ENCODE data around the gene CTSC.

The CTSC gene

DNA sequence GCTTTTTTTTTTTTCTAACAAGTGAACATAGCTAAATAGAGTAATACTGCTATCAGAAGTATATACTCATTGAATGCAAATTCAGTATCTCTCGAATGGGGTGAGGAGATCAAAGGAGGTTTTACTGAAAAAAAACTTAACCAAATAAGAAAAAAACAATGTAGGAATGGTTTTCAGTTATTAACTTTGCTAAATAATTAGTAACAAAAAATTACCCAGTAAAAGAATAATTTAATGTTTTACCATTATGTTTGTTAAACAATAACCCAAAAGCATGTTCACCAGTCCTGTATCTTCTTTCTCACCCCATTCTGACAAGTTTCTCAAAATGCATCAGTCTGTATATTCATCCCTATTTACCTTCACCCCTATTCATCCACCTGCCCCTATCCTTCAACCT lies 22.6 kb upstream of the CTSC start:
- TF ChIP-seq, protein P1, sequence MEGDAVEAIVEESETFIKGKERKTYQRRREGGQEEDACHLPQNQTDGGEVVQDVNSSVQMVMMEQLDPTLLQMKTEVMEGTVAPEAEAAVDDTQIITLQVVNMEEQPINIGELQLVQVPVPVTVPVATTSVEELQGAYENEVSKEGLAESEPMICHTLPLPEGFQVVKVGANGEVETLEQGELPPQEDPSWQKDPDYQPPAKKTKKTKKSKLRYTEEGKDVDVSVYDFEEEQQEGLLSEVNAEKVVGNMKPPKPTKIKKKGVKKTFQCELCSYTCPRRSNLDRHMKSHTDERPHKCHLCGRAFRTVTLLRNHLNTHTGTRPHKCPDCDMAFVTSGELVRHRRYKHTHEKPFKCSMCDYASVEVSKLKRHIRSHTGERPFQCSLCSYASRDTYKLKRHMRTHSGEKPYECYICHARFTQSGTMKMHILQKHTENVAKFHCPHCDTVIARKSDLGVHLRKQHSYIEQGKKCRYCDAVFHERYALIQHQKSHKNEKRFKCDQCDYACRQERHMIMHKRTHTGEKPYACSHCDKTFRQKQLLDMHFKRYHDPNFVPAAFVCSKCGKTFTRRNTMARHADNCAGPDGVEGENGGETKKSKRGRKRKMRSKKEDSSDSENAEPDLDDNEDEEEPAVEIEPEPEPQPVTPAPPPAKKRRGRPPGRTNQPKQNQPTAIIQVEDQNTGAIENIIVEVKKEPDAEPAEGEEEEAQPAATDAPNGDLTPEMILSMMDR (IDR thresholded peaks at IDR 0.05; ENCODE audit: insufficient read depth, missing control alignments), result no peak
- no peak for FAIRE-seq
- no peak for DNase-seq (ENCODE audit: insufficient read length, low spot score)

DNA sequence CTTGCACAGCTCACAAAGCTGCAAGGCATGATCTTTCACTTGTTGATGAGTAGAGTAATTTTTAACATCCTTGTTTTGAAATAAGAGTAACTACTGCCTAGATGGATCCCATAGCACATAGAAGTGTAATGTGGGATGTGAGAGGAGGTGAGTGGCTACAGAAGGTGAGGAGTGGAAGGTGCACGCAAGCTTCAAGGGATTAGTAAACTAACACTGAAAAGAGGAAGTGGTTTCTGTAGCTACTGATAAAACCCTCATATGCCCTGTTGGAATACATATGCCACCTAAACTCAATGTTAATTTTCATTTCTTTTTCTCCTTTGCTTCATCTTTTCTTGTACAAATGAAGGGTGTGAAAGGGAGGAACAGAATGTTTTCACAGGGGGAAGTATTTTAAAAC lies 22.0 kb upstream of the CTSC start:
- DNase-seq (ENCODE audit: insufficient read length, low spot score), result no peak
- TF ChIP-seq, protein P1 (IDR thresholded peaks at IDR 0.05; ENCODE audit: insufficient read depth, missing control alignments), result no peak
- no peak for FAIRE-seq

DNA sequence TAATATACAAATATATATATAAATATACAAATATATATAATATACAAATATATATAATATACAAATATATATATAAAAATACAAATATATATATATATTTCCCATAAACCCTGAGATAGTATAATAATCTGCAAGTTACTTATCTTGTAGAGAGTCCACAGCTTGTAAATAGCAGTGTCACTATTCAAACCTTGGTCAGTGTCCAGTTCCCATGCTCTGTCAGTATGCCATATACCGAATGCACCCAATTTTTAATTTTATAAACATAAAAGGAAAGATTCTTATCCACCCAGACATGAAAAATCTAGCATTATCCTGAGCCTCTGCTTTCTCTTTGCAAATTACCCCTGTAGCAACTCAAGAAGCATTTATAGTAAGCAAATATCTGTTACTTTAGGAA lies 21.6 kb upstream of the CTSC start:
- DNase-seq (ENCODE audit: insufficient read length, low spot score) (no peak), FAIRE-seq (no peak)
- TF ChIP-seq, protein P1 (IDR thresholded peaks at IDR 0.05; ENCODE audit: insufficient read depth, missing control alignments), result no peak

DNA sequence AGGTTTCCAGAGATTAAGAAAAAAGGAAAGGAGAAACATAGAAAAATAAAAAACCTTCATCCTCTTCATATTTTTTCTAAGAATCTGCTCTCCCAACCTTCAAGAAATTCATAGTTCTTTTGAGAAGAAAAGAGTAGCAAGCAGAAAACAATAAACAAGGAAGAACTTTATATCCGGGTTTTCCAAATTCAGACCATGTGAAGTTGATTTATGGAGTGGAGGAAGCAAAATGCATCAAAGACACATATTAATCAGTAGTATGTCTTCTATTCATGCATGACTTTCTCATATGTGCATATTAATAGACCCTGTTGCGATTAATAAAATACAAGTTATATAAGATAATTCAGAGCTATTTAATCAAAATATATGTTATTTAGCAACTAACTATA lies 20.5 kb upstream of the CTSC start:
- TF ChIP-seq, protein P1 (IDR thresholded peaks at IDR 0.05; ENCODE audit: insufficient read depth, missing control alignments), result no peak
- no peak for FAIRE-seq
- DNase-seq (ENCODE audit: insufficient read length, low spot score), result no peak

DNA sequence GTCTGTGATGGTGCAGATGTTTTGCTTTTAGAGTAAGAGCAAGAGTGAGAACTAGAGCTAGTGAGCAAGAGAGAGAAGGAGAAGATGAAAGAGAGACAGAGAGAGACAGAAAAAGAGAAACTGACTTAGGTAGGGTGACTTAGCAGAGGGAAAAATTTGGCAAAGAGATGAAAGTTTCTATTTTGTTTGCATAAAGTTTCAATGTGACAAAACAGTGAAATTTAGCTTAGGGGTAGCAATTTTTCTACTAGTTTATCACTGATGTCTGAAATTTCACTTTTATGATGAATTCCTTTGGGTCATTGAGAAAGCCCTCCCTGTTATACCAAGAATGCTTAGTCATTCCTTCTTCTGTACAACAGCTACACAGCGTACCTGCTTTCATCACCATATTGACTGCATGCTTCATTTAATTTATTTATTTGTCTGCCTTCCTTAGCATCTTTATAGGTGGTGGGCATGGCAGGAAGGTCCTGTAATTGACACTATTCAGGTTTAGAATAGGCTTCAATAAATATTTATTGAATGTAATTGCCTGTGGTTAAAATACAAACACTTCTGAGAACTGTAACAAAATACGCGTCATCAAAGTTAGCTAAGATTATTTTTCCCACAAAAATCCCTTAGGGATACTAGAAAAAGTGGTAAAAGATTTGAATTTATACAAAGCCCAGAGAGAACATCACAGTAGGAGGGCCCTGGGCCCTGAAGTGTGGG lies 19.9 kb upstream of the CTSC start:
- DNase-seq (ENCODE audit: insufficient read length, low spot score) (no peak), FAIRE-seq (no peak)
- TF ChIP-seq, protein P1 (IDR thresholded peaks at IDR 0.05; ENCODE audit: insufficient read depth, missing control alignments), result no peak

DNA sequence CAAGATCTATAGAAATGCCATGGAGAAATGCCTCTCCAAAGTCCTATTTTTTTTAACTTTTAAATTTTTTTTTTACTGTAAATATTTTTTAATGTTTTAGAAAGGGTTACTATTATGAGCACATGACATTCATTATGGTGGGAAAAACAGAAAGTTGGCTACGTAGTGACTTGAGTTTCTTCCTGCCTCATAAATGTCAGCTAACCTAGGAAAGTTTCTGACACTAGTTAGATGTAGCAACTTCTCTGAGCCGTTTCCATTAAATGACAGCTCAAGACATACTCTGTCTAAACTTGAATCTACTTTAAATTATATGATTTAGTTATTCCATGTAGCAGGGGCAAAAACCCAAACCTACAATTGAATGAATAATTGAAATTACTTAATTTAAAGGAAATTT lies 18.4 kb upstream of the CTSC start:
- FAIRE-seq (no peak), DNase-seq (ENCODE audit: insufficient read length, low spot score) (no peak)
- TF ChIP-seq, protein P1 (IDR thresholded peaks at IDR 0.05; ENCODE audit: insufficient read depth, missing control alignments), result no peak

DNA sequence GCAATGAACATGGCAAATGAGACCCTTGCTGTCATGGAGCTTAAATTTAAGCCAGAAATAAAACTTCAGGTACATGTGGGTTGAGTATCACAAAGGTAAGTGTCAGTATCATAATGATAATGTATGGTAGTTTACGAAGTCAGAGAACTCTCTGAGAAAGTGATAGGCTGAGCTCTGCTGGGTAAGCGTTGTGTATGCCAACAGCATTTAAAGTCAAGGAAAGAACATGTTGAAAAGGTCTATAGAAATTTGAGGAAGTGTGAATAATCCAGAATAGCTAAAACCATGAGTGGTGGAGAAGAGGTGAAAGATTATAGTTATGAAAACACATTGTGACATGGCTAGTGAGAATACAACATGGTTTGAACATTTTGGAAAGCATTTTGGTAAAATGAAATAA lies 17.4 kb upstream of the CTSC start:
- TF ChIP-seq, protein P1 (IDR thresholded peaks at IDR 0.05; ENCODE audit: insufficient read depth, missing control alignments), result no peak
- no peak for DNase-seq (ENCODE audit: insufficient read length, low spot score)
- FAIRE-seq, result no peak

Data from D721Med (cell line).